ENCODE measurements around the gene AJAP1.
"Not testable (repeated sequence)": the region's sequence is repeated elsewhere in the genome, so short reads cannot be mapped to it uniquely, and the experiment has no call there.

Gene AJAP1

GRCh38 chr1:4653796-4654725 is at the start of gene AJAP1:
TSS of gene AJAP1 (plus strand) at chr1:4654609. CDS start at chr1:4655426, 817 bp downstream.
- DNase-seq = no peak

GRCh38 chr1:4605158-4605557 is 49.3 kb upstream of the AJAP1 start:
- DNase-seq = no peak

- no peak for DNase-seq
These were observed 42.7 kb upstream of the AJAP1 start for GRCh38 chr1:4611563-4612341.

GRCh38 chr1:4612991-4613390 is 41.4 kb upstream of the AJAP1 start:
- DNase-seq = no peak

GRCh38 chr1:4613606-4614370 is 40.6 kb upstream of the AJAP1 start:
- no peak for DNase-seq

- no peak for DNase-seq
These were observed 39.9 kb upstream of the AJAP1 start for GRCh38 chr1:4614371-4615137.

GRCh38 chr1:4615138-4615470 is 39.3 kb upstream of the AJAP1 start:
- no peak for DNase-seq

GRCh38 chr1:4615501-4615900 is 38.9 kb upstream of the AJAP1 start:
- no peak for DNase-seq

- DNase-seq = no peak
These were observed 37.5 kb upstream of the AJAP1 start for GRCh38 chr1:4616831-4617465.

GRCh38 chr1:4617506-4617905 is 36.9 kb upstream of the AJAP1 start:
- DNase-seq = no peak

- not testable (repeated sequence) for DNase-seq
These were observed 35.6 kb upstream of the AJAP1 start for GRCh38 chr1:4618827-4619226.

- DNase-seq = no peak
These were observed 32.8 kb upstream of the AJAP1 start for GRCh38 chr1:4621646-4622045.

- no peak for DNase-seq
These were observed 31.6 kb upstream of the AJAP1 start for GRCh38 chr1:4622821-4623220.

GRCh38 chr1:4624141-4624715 is 30.2 kb upstream of the AJAP1 start:
- no peak for DNase-seq

- DNase-seq = no peak
These were observed 29.6 kb upstream of the AJAP1 start for GRCh38 chr1:4624801-4625200.

GRCh38 chr1:4626061-4626460 is 28.3 kb upstream of the AJAP1 start:
- no peak for DNase-seq

- DNase-seq = no peak
These were observed 27.7 kb upstream of the AJAP1 start for GRCh38 chr1:4626560-4627319.

GRCh38 chr1:4627353-4627752 is 27.1 kb upstream of the AJAP1 start:
- no peak for DNase-seq

GRCh38 chr1:4628992-4629391 is 25.4 kb upstream of the AJAP1 start:
- DNase-seq = no peak

- no peak for DNase-seq
These were observed 23.8 kb upstream of the AJAP1 start for GRCh38 chr1:4630561-4630960.

GRCh38 chr1:4631321-4631720 is 23.1 kb upstream of the AJAP1 start:
- DNase-seq = no peak
